Measurements from ENCODE around the gene WDR82. TPM values are rescaled to one million over a fixed set of nuclear protein-coding genes. Genes with fewer than 3 reads are reported as not detected.

Gene WDR82
- total and polyA plus RNA-seq, 2 experiments from 2014 or later = 25.2 to 71.8 TPM

GRCh38 chr3:52326976-52327375 is 48.5 kb upstream of the WDR82 start:
- H3K4me1 Mint-ChIP-seq = no peaks in the 10 kb centered on the region
- H3K36me3 Mint-ChIP-seq (ENCODE audit: low read depth) = no peaks in the 10 kb centered on the region; the same call in 2 of the 3 replicates
- peaks cover 8% of the 10 kb centered on the region for H3K27me3 Mint-ChIP-seq (ENCODE audit: insufficient read depth, low read depth, poor library complexity)

GRCh38 chr3:52325686-52326085 is 47.2 kb upstream of the WDR82 start:
- Histone ChIP-seq H3K27ac (ENCODE audit: low read depth) (no peak overlapping the region), H3K9me2 (ENCODE audit: insufficient read depth) (no peaks in the 10 kb centered on the region), H3K36me3 (ENCODE audit: insufficient read depth) (no peaks in the 10 kb centered on the region), H3K79me2 (replicated peaks; ENCODE audit: insufficient read depth) (no peaks in the 10 kb centered on the region), H3K27me3 (ENCODE audit: insufficient read depth) (no peaks in the 10 kb centered on the region), H3K4me2 (no peak overlapping the region), H3K4me3 (no peak overlapping the region), H3K4me1 (ENCODE audit: insufficient read depth) (no peaks in the 10 kb centered on the region), H3F3A (replicated peaks; ENCODE audit: low read depth) (no peaks in the 10 kb centered on the region), H2AFZ (no peak overlapping the region), H4K20me1 (replicated peaks; ENCODE audit: insufficient read depth) (no peaks in the 10 kb centered on the region)
- no peak overlapping the region for H3K4me3 Mint-ChIP-seq
- ATAC-seq (no peak), DNase-seq (ENCODE audit: low spot score) (no peak)
- no peak overlapping the region for H3K27ac Mint-ChIP-seq
- TF ChIP-seq CTCF (conservative IDR thresholded peaks at IDR 0.05; ENCODE audit: low read depth in 2 of 2) (no peak), JUNB (IDR thresholded peaks at IDR 0.05; ENCODE audit: unreplicated experiment) (no peak), POLR2AphosphoS5 (IDR thresholded peaks at IDR 0.05; ENCODE audit: low read depth) (no peak), STAT1 (IDR thresholded peaks at IDR 0.05; ENCODE audit: unreplicated experiment) (no peak)
- H3K4me1 Mint-ChIP-seq = no peaks in the 10 kb centered on the region
- H3K27me3 Mint-ChIP-seq (ENCODE audit: insufficient read depth, low read depth, poor library complexity) = peaks cover 6% of the 10 kb centered on the region
- H3K9me3 Mint-ChIP-seq = no peaks in the 10 kb centered on the region
- no peaks in the 10 kb centered on the region; the same call in 2 of the 3 replicates for H3K36me3 Mint-ChIP-seq (ENCODE audit: low read depth)

More at GRCh38 chr3:52326976-52327375, 48.5 kb upstream of the WDR82 start:
- no peaks in the 10 kb centered on the region for H3K27me3 ChIP-seq (ENCODE audit: insufficient read depth)
- no peaks in the 10 kb centered on the region for H3K36me3 ChIP-seq (ENCODE audit: insufficient read depth)
- no peak overlapping the region for H3K4me2 ChIP-seq
- H3K9me2 ChIP-seq (ENCODE audit: insufficient read depth) = no peaks in the 10 kb centered on the region
- ATAC-seq (no peak), DNase-seq (ENCODE audit: low spot score) (no peak)
- H3F3A ChIP-seq (replicated peaks; ENCODE audit: low read depth) = no peaks in the 10 kb centered on the region
- Mint-ChIP-seq H3K4me3 (no peak overlapping the region), H3K27ac (no peak overlapping the region), H3K9me3 (no peaks in the 10 kb centered on the region)
- no peak overlapping the region for H3K27ac ChIP-seq (ENCODE audit: low read depth)
- no peaks in the 10 kb centered on the region for H3K4me1 ChIP-seq (ENCODE audit: insufficient read depth)
- H3K4me3 ChIP-seq = no peak overlapping the region
- H3K79me2 ChIP-seq (replicated peaks; ENCODE audit: insufficient read depth) = no peaks in the 10 kb centered on the region
- no peaks in the 10 kb centered on the region for H4K20me1 ChIP-seq (replicated peaks; ENCODE audit: insufficient read depth)
- no peak overlapping the region for H2AFZ ChIP-seq
- TF ChIP-seq CTCF (conservative IDR thresholded peaks at IDR 0.05; ENCODE audit: low read depth in 2 of 2) (no peak), JUNB (IDR thresholded peaks at IDR 0.05; ENCODE audit: unreplicated experiment) (no peak), ZNF331 (CRISPR knock-in tag; IDR thresholded peaks at IDR 0.05; ENCODE audit: low read depth) (no peak), ETS1 (IDR thresholded peaks at IDR 0.05) (no peak), NANOG (IDR thresholded peaks at IDR 0.05; ENCODE audit: borderline replicate concordance) (no peak), EZH2phosphoT487 (IDR thresholded peaks at IDR 0.05; ENCODE audit: unreplicated experiment) (no peak)

Data from GM23338 (cell line).